Measurements from ENCODE around the gene ARHGAP33. TPM values are rescaled to one million over a fixed set of nuclear protein-coding genes. Genes with fewer than 3 reads are reported as not detected.
"Not testable (repeated sequence)": the region's sequence is repeated elsewhere in the genome, so short reads cannot be mapped to it uniquely, and the experiment has no call there.

Gene ARHGAP33
- total RNA-seq, 3 donors from 2014 or later = 5.1 to 17.7 (median 12.8) TPM

DNA sequence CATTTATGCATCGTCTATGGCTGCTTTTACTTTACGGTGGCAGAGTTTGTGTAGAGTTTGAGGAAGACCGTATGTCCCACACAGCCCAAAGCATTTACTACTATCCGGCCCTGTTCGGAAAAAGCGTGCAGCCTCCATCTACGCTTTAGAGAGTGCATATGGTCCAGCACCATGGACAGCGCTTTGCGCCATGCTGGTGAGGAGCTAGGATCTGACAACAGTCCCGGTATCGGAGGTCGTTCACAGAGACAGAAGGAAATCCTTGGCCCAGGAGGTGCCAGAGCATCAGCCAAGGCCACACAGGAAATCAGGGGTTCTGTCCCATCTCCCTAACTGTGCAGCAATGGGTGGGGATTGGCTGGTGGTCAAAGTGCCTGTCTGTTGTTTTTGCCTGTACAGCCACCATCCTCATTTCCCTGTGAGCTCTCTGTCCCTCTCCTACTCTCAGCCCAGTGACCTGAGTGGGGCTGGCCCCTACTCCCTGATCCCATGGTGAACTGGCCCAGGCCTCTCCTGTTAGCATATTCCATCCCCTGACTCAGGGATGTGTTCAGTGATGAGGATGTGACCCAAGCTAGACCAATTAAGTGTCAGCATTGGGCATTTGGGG is 53.4 kb downstream of the ARHGAP33 start:
- H3K27me3 ChIP-seq = peaks cover 0 to 34% of the 10 kb centered on the region in 2 donors
- no peak overlapping the region for H3K4me3 ChIP-seq
- TF ChIP-seq POLR2A (IDR thresholded peaks at IDR 0.05) = no peak
- TF ChIP-seq, protein P1, sequence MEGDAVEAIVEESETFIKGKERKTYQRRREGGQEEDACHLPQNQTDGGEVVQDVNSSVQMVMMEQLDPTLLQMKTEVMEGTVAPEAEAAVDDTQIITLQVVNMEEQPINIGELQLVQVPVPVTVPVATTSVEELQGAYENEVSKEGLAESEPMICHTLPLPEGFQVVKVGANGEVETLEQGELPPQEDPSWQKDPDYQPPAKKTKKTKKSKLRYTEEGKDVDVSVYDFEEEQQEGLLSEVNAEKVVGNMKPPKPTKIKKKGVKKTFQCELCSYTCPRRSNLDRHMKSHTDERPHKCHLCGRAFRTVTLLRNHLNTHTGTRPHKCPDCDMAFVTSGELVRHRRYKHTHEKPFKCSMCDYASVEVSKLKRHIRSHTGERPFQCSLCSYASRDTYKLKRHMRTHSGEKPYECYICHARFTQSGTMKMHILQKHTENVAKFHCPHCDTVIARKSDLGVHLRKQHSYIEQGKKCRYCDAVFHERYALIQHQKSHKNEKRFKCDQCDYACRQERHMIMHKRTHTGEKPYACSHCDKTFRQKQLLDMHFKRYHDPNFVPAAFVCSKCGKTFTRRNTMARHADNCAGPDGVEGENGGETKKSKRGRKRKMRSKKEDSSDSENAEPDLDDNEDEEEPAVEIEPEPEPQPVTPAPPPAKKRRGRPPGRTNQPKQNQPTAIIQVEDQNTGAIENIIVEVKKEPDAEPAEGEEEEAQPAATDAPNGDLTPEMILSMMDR (IDR thresholded peaks at IDR 0.05) = no peak
- no peak for TF ChIP-seq POLR2AphosphoS5 (IDR thresholded peaks at IDR 0.05)
- no peaks in the 10 kb centered on the region for H3K4me1 ChIP-seq
- DNase-seq (ENCODE audit: low spot score in 2 of 2) = no peak
- H3K27ac ChIP-seq = no peak overlapping the region
- intact Hi-C loops (cut with DNase I; ENCODE audit: low total_unique reads) = no loop called here
- H3K9me3 ChIP-seq = no peaks in the 10 kb centered on the region
- no peaks in the 10 kb centered on the region for H3K36me3 ChIP-seq

DNA sequence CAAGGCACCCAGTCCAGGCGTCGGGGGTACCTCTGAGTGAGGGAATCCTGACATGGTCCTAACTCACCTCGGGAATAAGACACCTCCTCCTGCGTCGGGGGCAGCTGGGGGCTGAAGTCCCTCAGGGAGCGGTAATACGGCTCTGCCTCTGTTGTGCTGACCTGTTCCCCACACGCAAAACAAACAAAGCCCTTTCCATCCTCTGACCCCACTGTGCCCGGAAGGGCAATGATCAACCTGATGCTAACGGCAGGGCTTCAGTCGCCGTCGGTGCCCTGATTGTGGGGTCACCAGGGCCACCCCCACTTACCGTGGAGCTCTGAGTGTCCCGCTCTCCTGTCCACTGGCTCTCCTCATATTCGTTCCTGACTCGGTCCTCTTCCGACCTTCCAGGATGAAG is 55.6 kb downstream of the ARHGAP33 start:
- no peak overlapping the region for H3K4me3 ChIP-seq
- H3K27ac ChIP-seq = no peak overlapping the region
- intact Hi-C loops (cut with DNase I; ENCODE audit: low total_unique reads) = no loop called here
- H3K9me3 ChIP-seq = no peaks in the 10 kb centered on the region
- TF ChIP-seq POLR2A (IDR thresholded peaks at IDR 0.05) (no peak), POLR2AphosphoS5 (IDR thresholded peaks at IDR 0.05) (no peak)
- TF ChIP-seq, protein P1 (IDR thresholded peaks at IDR 0.05) = no peak
- no peaks in the 10 kb centered on the region for H3K36me3 ChIP-seq
- peaks cover 0 to 31% of the 10 kb centered on the region in 2 donors for H3K27me3 ChIP-seq
- no peaks in the 10 kb centered on the region for H3K4me1 ChIP-seq
- DNase-seq (ENCODE audit: low spot score in 2 of 2) = no peak

DNA sequence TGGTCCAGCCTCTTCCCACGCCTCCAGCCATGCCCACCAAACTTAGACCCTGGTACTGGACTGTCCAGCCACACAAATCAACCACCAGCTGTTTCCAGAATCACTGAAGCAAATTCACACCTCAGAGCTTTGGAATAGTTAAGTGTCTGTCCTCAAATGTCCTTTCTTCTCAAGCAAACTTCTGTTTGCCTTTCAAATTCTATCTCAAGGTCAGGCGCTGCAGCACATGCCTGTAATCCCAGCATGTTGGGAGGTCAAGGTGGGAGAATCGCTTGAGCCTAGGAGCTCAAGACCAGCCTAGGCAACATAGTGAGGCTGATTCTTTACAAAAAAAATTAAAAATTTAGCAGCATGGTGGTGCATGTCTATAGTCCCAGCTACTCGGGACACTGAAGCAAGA is 56.7 kb downstream of the ARHGAP33 start:
- H3K27me3 ChIP-seq = peaks cover 0 to 27% of the 10 kb centered on the region in 2 donors
- intact Hi-C loops (cut with DNase I; ENCODE audit: low total_unique reads) = no loop called here

DNA sequence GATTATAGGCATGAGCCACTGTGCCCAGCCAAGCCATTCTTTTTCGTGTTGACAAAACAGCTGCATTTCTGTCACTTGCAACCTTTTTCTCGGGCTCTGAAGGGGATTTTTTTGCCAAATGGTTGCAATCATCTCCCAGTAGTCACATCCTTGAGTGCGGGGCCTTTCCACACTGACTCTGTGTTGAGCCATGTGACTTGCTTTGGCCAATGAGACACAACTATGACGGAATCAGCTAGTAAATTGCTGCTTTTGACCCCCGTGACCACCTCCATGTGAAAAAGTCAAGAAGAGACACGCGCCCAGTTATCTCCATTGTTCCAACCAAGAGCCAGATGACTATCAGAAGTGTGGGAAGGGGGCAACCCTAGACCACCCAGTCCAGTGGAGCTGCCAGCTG is 58.6 kb downstream of the ARHGAP33 start:
- intact Hi-C loops (cut with DNase I; ENCODE audit: low total_unique reads) = no loop called here
- H3K9me3 ChIP-seq = peaks cover 8 to 12% of the 10 kb centered on the region in 2 donors
- H3K36me3 ChIP-seq = no peaks in the 10 kb centered on the region
- no peak for DNase-seq (ENCODE audit: low spot score in 2 of 2)
- no peaks in the 10 kb centered on the region for H3K4me1 ChIP-seq
- H3K4me3 ChIP-seq = no peak overlapping the region
- H3K27ac ChIP-seq = no peak overlapping the region
- H3K27me3 ChIP-seq = peaks cover 0 to 27% of the 10 kb centered on the region in 2 donors
- no peak for TF ChIP-seq POLR2A (IDR thresholded peaks at IDR 0.05)
- no peak for TF ChIP-seq POLR2AphosphoS5 (IDR thresholded peaks at IDR 0.05)
- TF ChIP-seq, protein P1 (IDR thresholded peaks at IDR 0.05) = no peak

More for the DNA sequence above, 56.7 kb downstream of the ARHGAP33 start:
- Histone ChIP-seq H3K36me3 (no peaks in the 10 kb centered on the region), H3K4me1 (no peaks in the 10 kb centered on the region), H3K27ac (no peak overlapping the region), H3K4me3 (no peak overlapping the region), H3K9me3 (no peaks in the 10 kb centered on the region)
- DNase-seq (ENCODE audit: low spot score in 2 of 2) = no peak
- TF ChIP-seq POLR2AphosphoS5 (IDR thresholded peaks at IDR 0.05) (no peak), POLR2A (IDR thresholded peaks at IDR 0.05) (no peak)
- TF ChIP-seq, protein P1 (IDR thresholded peaks at IDR 0.05) = no peak

DNA sequence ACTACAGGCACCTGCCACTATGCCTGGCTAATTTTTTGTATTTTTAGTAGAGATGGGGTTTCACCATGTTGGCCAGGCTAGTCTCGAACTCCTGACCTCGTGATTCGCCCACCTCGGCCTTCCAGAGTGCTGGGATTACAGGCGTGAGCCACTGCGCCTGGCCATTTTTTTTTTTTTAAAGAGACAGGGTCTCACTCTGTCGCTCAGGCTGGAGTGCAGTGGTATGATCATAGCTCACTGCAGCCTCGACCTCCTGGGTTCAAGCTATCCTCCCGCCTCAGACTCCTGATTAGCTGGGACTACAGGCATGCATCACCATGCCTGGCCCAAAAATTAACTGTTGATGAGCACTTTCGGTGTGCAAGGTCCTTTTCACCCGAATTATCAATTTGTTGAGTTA is 60.7 kb downstream of the ARHGAP33 start:
- intact Hi-C loops (cut with DNase I; ENCODE audit: low total_unique reads); H3K27ac ChIP-seq: not testable (repeated sequence)
- H3K9me3 ChIP-seq = peaks cover 13 to 17% of the 10 kb centered on the region in 2 donors

More for the DNA sequence above, 60.7 kb downstream of the ARHGAP33 start:
- H3K4me3 ChIP-seq; H3K4me1 ChIP-seq; H3K36me3 ChIP-seq; DNase-seq (ENCODE audit: low spot score in 2 of 2): not testable (repeated sequence)
- H3K27me3 ChIP-seq = peaks cover 0 to 21% of the 10 kb centered on the region in 2 donors

Other genes with a start within 250 kb of the ARHGAP33 start
- gene SBSN, start 247.3 kb upstream of the ARHGAP33 start, total RNA-seq = not detected
- gene GAPDHS, start 242.1 kb upstream of the ARHGAP33 start, total RNA-seq = not detected
- 10 to 100 TPM; 67.4 to 91.8 (median 91.8) TPM for gene TMEM147, start 229.9 kb upstream of the ARHGAP33 start, total RNA-seq
- not detected for gene ATP4A, start 211.9 kb upstream of the ARHGAP33 start, total RNA-seq
- not detected for gene PMIS2, start 189.4 kb upstream of the ARHGAP33 start, total RNA-seq
- gene HAUS5, start 162.8 kb upstream of the ARHGAP33 start, total RNA-seq = 10 to 100 TPM in 1 of 3 donors, 1 to 10 TPM in 2; 5.9 to 13.0 (median 9.5) TPM
- gene RBM42, start 146.5 kb upstream of the ARHGAP33 start, total RNA-seq = 10 to 100 TPM; 44.6 to 51.4 (median 44.6) TPM
- under 1 TPM in 1 of 3 donors, not detected in 2; 0.59 TPM for gene ETV2, start 133.8 kb upstream of the ARHGAP33 start, total RNA-seq
- gene COX6B1, start 127.2 kb upstream of the ARHGAP33 start, total RNA-seq = 100 to 1,000 TPM; 320 to 418 (median 391) TPM
- gene UPK1A, start 109.0 kb upstream of the ARHGAP33 start, total RNA-seq = not detected
- gene ZBTB32, start 71.0 kb upstream of the ARHGAP33 start, total RNA-seq = under 1 TPM in 1 of 3 donors, not detected in 2; 0.33 TPM
- 10 to 100 TPM; 14.2 to 16.2 (median 16.1) TPM for gene KMT2B, start 57.6 kb upstream of the ARHGAP33 start, total RNA-seq
- gene IGFLR1, start 33.1 kb upstream of the ARHGAP33 start, total RNA-seq = 10 to 100 TPM in 2 of 3 donors, 1 to 10 TPM in 1; 8.8 to 16.1 (median 14.1) TPM
- gene U2AF1L4, start 30.1 kb upstream of the ARHGAP33 start, total RNA-seq = 10 to 100 TPM; 15.7 to 37.5 (median 19.5) TPM
- gene PSENEN, start 29.9 kb upstream of the ARHGAP33 start, total RNA-seq = 10 to 100 TPM; 37.4 to 54.1 (median 54.0) TPM
- gene LIN37, start 27.0 kb upstream of the ARHGAP33 start, total RNA-seq = 10 to 100 TPM; 12.8 to 15.4 (median 14.2) TPM
- 100 to 1,000 TPM in 1 of 3 donors, 10 to 100 TPM in 2; 31.0 to 144 (median 81.9) TPM for gene HSPB6, start 18.5 kb upstream of the ARHGAP33 start, total RNA-seq
- gene PROSER3, start 17.4 kb upstream of the ARHGAP33 start, total RNA-seq = 1 to 10 TPM; 5.7 to 6.4 (median 6.2) TPM
- not detected for gene PRODH2, start 37.3 kb downstream of the ARHGAP33 start, total RNA-seq
- under 1 TPM in 1 of 3 donors, not detected in 2; 0.15 TPM for gene NPHS1, start 76.9 kb downstream of the ARHGAP33 start, total RNA-seq
- gene KIRREL2, start 81.3 kb downstream of the ARHGAP33 start, total RNA-seq = under 1 TPM in 2 of 3 donors, not detected in 1; 0.15 to 0.66 TPM
- 1 to 10 TPM; 2.6 to 4.2 (median 3.3) TPM for gene APLP1, start 93.0 kb downstream of the ARHGAP33 start, total RNA-seq
- gene NFKBID, start 125.0 kb downstream of the ARHGAP33 start, total RNA-seq = 10 to 100 TPM in 1 of 3 donors, 1 to 10 TPM in 2; 4.3 to 15.2 (median 7.9) TPM
- 1 to 10 TPM; 3.3 to 7.2 (median 3.5) TPM for gene HCST, start 127.0 kb downstream of the ARHGAP33 start, total RNA-seq
- gene TYROBP, start 132.7 kb downstream of the ARHGAP33 start, total RNA-seq = 100 to 1,000 TPM in 2 of 3 donors, 10 to 100 TPM in 1; 56.4 to 239 (median 112) TPM
- 1 to 10 TPM; 5.2 to 6.7 (median 5.4) TPM for gene LRFN3, start 160.8 kb downstream of the ARHGAP33 start, total RNA-seq
- gene SDHAF1, start 219.6 kb downstream of the ARHGAP33 start, total RNA-seq = 10 to 100 TPM; 47.5 to 58.8 (median 48.8) TPM
- gene SYNE4, start 233.2 kb downstream of the ARHGAP33 start, total RNA-seq = 10 to 100 TPM in 1 of 3 donors, 1 to 10 TPM in 1, under 1 TPM in 1; 0.16 to 15.5 (median 9.5) TPM
- 10 to 100 TPM; 18.0 to 23.0 (median 20.3) TPM for gene ALKBH6, start 238.6 kb downstream of the ARHGAP33 start, total RNA-seq